OCI-LY3 (cell line): ENCODE data around the gene ALDH3A1.

Source experiments
- H2AFZ ChIP-seq: fragments of 200-600, 300-600 bp; shearing (Covaris generic); 2 replicates; pipeline ENCODE4 v1.6.0; 2014; ENCODE audit warnings: antibody characterized with exemption, low read depth, low read length
- H3K27ac ChIP-seq: fragments of 200-600, 300-600 bp; sonication (generic); 2 replicates; pipeline ENCODE4 v1.5.1; 2014; ENCODE audit warnings: mild to moderate bottlenecking, low read length, moderate library complexity, mixed read lengths
- H3K27me3 ChIP-seq: fragments of 200-600, 300-600 bp; sonication (generic); 2 replicates; pipeline ENCODE4 v1.6.1; 2014; ENCODE audit warnings: low read depth, low read length, mixed read lengths
- H3K36me3 ChIP-seq: fragments of 200-600, 300-600 bp; sonication (generic); replicated peaks from 2 replicates; pipeline ENCODE3; 2014; ENCODE audit warnings: low read depth, low read length, mixed read lengths
- H3K4me1 ChIP-seq: fragments of 300-600, 200-600 bp; sonication (generic); 2 replicates; pipeline ENCODE4 v1.6.1; 2014; ENCODE audit warnings: low read length, mixed read lengths
- H3K4me2 ChIP-seq: fragments of 200-600, 300-600 bp; sonication (generic); 2 replicates; pipeline ENCODE4 v1.6.1; 2014; ENCODE audit warnings: low read length, mixed read lengths
- H3K4me3 ChIP-seq: fragments of 300-600, 200-600 bp; sonication (generic); 2 replicates; pipeline ENCODE4 v1.5.1; 2014; ENCODE audit warnings: antibody characterized with exemption, mild to moderate bottlenecking, low read length, moderate library complexity
- H3K79me2 ChIP-seq: fragments of 300-600, 200-600 bp; shearing (Covaris generic); 2 replicates; pipeline ENCODE4 v1.6.1; 2014; ENCODE audit warnings: mild to moderate bottlenecking, low read length, mixed read lengths
- H3K9ac ChIP-seq: fragments of 300-600, 200-600 bp; shearing (Covaris generic); 2 replicates; pipeline ENCODE4 v1.6.0; 2014; ENCODE audit warnings: mild to moderate bottlenecking, low read length, moderate library complexity
- H3K9me3 ChIP-seq: fragments of 200-600, 300-600 bp; shearing (Covaris generic); 2 replicates; pipeline ENCODE4 v1.6.1; 2014; ENCODE audit warnings: low read length, mixed read lengths; ENCODE audit not compliant: insufficient read depth
- H4K20me1 ChIP-seq: fragments of 200-600, 300-600 bp; sonication (generic); 2 replicates; pipeline ENCODE4 v1.6.1; 2016; ENCODE audit warnings: low read length, mixed read lengths; ENCODE audit not compliant: insufficient read depth
- CTCF ChIP-seq: fragments of 200-600, 300-600 bp; sonication (generic); IDR thresholded peaks from 2 replicates; pipeline ENCODE4 v1.5.1; 2014; ENCODE audit warnings: antibody characterized with exemption, low read length, low read depth
- EZH2phosphoT487 ChIP-seq: fragments of 200-600 bp; shearing (Covaris generic); IDR thresholded peaks from 2 replicates; pipeline ENCODE4 v1.6.1; 2018; ENCODE audit warnings: antibody characterized with exemption, mixed run types, low read depth

The ALDH3A1 gene

GRCh38 chr17:19703828-19704613 lies 44.1 kb downstream of the ALDH3A1 start:
- H3K27me3 ChIP-seq = no peaks in the 10 kb centered on the region
- no peaks in the 10 kb centered on the region for H3K9me3 ChIP-seq
- H3K4me2 ChIP-seq = no peak overlapping the region
- H3K27ac ChIP-seq = no peak overlapping the region
- H3K79me2 ChIP-seq = no peaks in the 10 kb centered on the region
- no peak overlapping the region for H3K4me3 ChIP-seq
- H4K20me1 ChIP-seq = no peaks in the 10 kb centered on the region
- H3K36me3 ChIP-seq = no peaks in the 10 kb centered on the region
- H2AFZ ChIP-seq = no peak overlapping the region
- TF ChIP-seq EZH2phosphoT487 (no peak), CTCF (no peak)
- H3K9ac ChIP-seq = no peak overlapping the region
- H3K4me1 ChIP-seq = no peaks in the 10 kb centered on the region

GRCh38 chr17:19703106-19703827 lies 44.8 kb downstream of the ALDH3A1 start:
- Histone ChIP-seq H3K79me2 (no peaks in the 10 kb centered on the region), H3K9ac (no peak overlapping the region), H3K9me3 (no peaks in the 10 kb centered on the region), H2AFZ (no peak overlapping the region), H4K20me1 (no peaks in the 10 kb centered on the region), H3K4me2 (no peak overlapping the region), H3K36me3 (no peaks in the 10 kb centered on the region), H3K4me1 (no peaks in the 10 kb centered on the region), H3K4me3 (no peak overlapping the region), H3K27me3 (no peaks in the 10 kb centered on the region), H3K27ac (no peak overlapping the region)
- TF ChIP-seq CTCF (no peak), EZH2phosphoT487 (no peak)

DNA sequence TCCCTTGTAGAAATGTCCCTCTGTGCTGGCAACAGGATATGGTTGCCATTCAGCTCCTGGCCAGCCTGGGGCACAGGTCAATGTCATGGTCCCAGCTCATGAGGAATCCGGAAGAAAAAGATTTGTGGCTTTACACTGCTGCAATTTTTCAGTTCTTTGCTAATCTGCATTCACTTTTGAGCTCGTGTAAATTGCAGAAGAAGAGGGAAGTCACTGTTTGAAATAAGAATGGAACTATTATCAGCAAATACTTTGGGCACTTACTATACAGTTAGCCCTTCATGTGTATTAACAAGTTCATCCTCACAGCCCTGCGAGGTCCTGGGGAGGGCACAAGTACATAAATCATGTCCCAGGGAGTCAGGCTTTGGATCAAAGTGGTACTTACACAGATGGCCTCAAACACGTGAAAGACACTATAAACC lies 45.9 kb downstream of the ALDH3A1 start:
- no peak overlapping the region for H2AFZ ChIP-seq
- no peak overlapping the region for H3K9ac ChIP-seq
- no peaks in the 10 kb centered on the region for H3K36me3 ChIP-seq
- H3K79me2 ChIP-seq = no peaks in the 10 kb centered on the region
- no peak overlapping the region for H3K27ac ChIP-seq
- no peaks in the 10 kb centered on the region for H4K20me1 ChIP-seq
- no peak for TF ChIP-seq EZH2phosphoT487
- TF ChIP-seq CTCF = no peak
- H3K4me3 ChIP-seq = no peak overlapping the region
- no peaks in the 10 kb centered on the region for H3K9me3 ChIP-seq
- no peak overlapping the region for H3K4me2 ChIP-seq
- H3K27me3 ChIP-seq = no peaks in the 10 kb centered on the region
- H3K4me1 ChIP-seq = no peaks in the 10 kb centered on the region
